ENCODE data around the gene MARVELD3.
"Not testable (repeated sequence)": the region's sequence is repeated elsewhere in the genome, so short reads cannot be mapped to it uniquely, and the experiment has no call there.

MARVELD3 gene

DNA sequence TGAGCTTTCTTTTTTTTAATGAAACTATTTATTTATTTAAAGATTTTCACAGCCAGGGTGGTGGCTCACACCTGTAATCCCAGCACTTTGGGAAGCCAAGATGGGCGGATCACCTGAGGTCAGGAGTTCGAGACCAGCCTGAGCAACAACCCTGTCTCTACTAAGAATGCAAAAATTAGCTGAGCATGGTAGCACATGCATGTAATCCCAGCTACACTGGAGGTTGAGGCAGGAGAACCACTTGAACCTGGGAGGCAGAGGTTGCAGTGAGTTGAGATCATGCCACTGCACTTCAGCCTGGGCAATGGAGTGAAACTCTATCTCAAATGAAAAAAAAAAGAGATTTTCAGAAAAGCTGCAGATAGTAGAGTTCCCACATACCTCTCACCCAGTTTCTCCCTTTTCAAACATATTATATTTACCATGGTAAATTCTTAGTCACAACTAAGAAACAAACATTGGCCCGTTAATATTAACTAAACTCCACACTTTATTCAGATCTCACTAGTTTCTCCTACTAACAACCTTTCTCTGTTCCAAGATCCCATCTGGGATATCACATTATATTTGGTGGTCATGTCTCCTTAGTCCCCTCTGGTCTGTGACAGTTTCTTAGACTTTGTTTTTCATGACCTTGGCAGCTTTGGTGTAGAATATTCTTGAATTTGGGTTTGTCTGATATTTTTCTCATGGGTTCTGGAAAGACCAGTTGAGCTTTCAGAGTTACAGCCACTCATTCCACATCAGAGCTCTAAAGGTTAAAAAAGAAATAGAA lies 41.3 kb upstream of the MARVELD3 start:
- Histone ChIP-seq H3K27me3 (ENCODE audit: insufficient read depth, low read length, poor library complexity, severe bottlenecking) (no peaks in the 10 kb centered on the region), H3K4me2 (ENCODE audit: low read depth, low read length, poor library complexity, severe bottlenecking) (no peak overlapping the region), H3K4me1 (ENCODE audit: insufficient read depth, low read length, poor library complexity, severe bottlenecking) (no peaks in the 10 kb centered on the region)

DNA sequence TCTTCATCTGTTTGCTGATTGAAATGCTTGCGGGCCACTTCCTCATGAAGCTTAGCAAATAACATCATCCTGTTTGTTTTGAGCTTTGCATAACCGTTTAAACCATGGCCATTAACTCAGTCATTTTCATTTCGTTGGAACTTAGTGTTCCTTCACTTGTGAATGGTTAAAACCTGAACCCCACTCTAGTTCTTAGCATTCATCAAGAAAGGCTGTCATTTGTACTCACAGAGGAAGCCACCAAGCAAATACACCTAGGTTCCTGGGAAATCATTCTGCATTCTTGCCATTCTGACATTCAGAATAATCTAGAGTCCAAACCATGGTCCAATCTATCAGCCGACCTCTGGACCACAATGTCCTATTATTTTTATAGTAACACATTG lies 40.7 kb upstream of the MARVELD3 start:
- no peaks in the 10 kb centered on the region for H3K36me3 ChIP-seq (ENCODE audit: insufficient read depth, low read length)
- no peak overlapping the region for H3K4me3 ChIP-seq (ENCODE audit: low read length, poor library complexity, severe bottlenecking)
- no peak overlapping the region for H3K4me2 ChIP-seq (ENCODE audit: low read depth, low read length, poor library complexity, severe bottlenecking)
- no peaks in the 10 kb centered on the region for H3K27me3 ChIP-seq (ENCODE audit: insufficient read depth, low read length, poor library complexity, severe bottlenecking)
- TF ChIP-seq, protein P1, sequence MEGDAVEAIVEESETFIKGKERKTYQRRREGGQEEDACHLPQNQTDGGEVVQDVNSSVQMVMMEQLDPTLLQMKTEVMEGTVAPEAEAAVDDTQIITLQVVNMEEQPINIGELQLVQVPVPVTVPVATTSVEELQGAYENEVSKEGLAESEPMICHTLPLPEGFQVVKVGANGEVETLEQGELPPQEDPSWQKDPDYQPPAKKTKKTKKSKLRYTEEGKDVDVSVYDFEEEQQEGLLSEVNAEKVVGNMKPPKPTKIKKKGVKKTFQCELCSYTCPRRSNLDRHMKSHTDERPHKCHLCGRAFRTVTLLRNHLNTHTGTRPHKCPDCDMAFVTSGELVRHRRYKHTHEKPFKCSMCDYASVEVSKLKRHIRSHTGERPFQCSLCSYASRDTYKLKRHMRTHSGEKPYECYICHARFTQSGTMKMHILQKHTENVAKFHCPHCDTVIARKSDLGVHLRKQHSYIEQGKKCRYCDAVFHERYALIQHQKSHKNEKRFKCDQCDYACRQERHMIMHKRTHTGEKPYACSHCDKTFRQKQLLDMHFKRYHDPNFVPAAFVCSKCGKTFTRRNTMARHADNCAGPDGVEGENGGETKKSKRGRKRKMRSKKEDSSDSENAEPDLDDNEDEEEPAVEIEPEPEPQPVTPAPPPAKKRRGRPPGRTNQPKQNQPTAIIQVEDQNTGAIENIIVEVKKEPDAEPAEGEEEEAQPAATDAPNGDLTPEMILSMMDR (conservative IDR thresholded peaks at IDR 0.05; ENCODE audit: low read length) = no peak
- TF ChIP-seq EZH2phosphoT487 (IDR thresholded peaks at IDR 0.05; ENCODE audit: borderline replicate concordance) = no peak
- H3K9me2 ChIP-seq (replicated peaks; ENCODE audit: low read depth, low read length) = no peaks in the 10 kb centered on the region
- no peaks in the 10 kb centered on the region for H3K4me1 ChIP-seq (ENCODE audit: insufficient read depth, low read length, poor library complexity, severe bottlenecking)
- no peaks in the 10 kb centered on the region for H4K20me1 ChIP-seq (ENCODE audit: insufficient read depth, low read length, poor library complexity, severe bottlenecking)
- no peaks in the 10 kb centered on the region for H3K9me3 ChIP-seq (ENCODE audit: insufficient read depth, low read depth, low read length)
- no peaks in the 10 kb centered on the region for H3K79me2 ChIP-seq (ENCODE audit: insufficient read depth, low read length)
- no peak overlapping the region for H3K9ac ChIP-seq (ENCODE audit: low read depth, low read length, poor library complexity, severe bottlenecking)
- H2AFZ ChIP-seq (ENCODE audit: low read length) = no peak overlapping the region
- H3F3A ChIP-seq (ENCODE audit: low read depth) = no peaks in the 10 kb centered on the region

More for the DNA sequence above, 41.3 kb upstream of the MARVELD3 start:
- no peaks in the 10 kb centered on the region for H3K9me3 ChIP-seq (ENCODE audit: insufficient read depth, low read depth, low read length)
- no peaks in the 10 kb centered on the region for H4K20me1 ChIP-seq (ENCODE audit: insufficient read depth, low read length, poor library complexity, severe bottlenecking)
- no peak overlapping the region for H3K4me3 ChIP-seq (ENCODE audit: low read length, poor library complexity, severe bottlenecking)
- no peak overlapping the region for H2AFZ ChIP-seq (ENCODE audit: low read length)
- no peaks in the 10 kb centered on the region for H3K36me3 ChIP-seq (ENCODE audit: insufficient read depth, low read length)
- H3K79me2 ChIP-seq (ENCODE audit: insufficient read depth, low read length) = no peaks in the 10 kb centered on the region
- H3K9ac ChIP-seq (ENCODE audit: low read depth, low read length, poor library complexity, severe bottlenecking) = no peak overlapping the region
- no peaks in the 10 kb centered on the region for H3F3A ChIP-seq (ENCODE audit: low read depth)
- TF ChIP-seq EZH2phosphoT487 (IDR thresholded peaks at IDR 0.05; ENCODE audit: borderline replicate concordance) = no peak
- TF ChIP-seq, protein P1 (conservative IDR thresholded peaks at IDR 0.05; ENCODE audit: low read length) = no peak
- H3K9me2 ChIP-seq (replicated peaks; ENCODE audit: low read depth, low read length) = no peaks in the 10 kb centered on the region

DNA sequence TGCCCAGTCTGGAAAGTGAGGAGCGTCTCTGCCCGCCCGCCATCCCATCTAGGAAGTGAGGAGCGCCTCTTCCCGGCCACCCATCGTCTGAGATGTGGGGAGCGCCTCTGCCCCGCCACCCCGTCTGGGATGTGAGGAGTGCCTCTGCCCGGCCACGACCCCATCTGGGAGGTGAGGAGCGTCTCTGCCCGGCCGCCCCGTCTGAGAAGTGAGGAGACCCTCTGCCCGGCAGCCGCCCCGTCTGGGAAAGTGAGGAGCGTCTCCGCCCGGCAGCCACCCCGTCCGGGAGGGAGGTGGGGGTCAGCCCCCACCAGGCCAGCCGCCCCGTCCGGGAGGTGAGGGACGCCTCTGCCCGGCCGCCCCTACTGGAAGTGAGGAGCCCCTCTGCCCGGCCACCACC lies 36.6 kb upstream of the MARVELD3 start:
- H3K9me3 ChIP-seq (ENCODE audit: insufficient read depth, low read depth, low read length); H3K27me3 ChIP-seq (ENCODE audit: insufficient read depth, low read length, poor library complexity, severe bottlenecking); H3K4me1 ChIP-seq (ENCODE audit: insufficient read depth, low read length, poor library complexity, severe bottlenecking): not testable (repeated sequence)

DNA sequence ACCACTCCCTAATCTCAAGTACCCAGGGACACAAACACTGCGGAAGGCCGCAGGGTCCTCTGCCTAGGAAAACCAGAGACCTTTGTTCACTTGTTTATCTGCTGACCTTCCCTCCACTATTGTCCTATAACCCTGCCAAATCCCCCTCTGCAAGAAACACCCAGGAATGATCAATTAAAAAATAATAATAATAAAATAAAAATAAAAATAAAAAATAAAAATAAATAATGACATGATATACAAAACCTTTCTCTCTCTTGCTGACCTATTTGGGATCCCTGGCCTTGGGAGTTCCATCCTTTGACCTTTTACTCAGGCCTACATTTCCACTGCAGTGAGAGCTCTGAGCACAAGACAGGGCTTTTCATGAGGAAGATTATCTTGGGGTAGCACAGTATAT lies 35.9 kb upstream of the MARVELD3 start:
- not testable (repeated sequence) for H3K4me1 ChIP-seq (ENCODE audit: insufficient read depth, low read length, poor library complexity, severe bottlenecking); H3K9me2 ChIP-seq (replicated peaks; ENCODE audit: low read depth, low read length); H3F3A ChIP-seq (ENCODE audit: low read depth); H3K79me2 ChIP-seq (ENCODE audit: insufficient read depth, low read length); H3K4me3 ChIP-seq (ENCODE audit: low read length, poor library complexity, severe bottlenecking); H3K36me3 ChIP-seq (ENCODE audit: insufficient read depth, low read length); H3K9me3 ChIP-seq (ENCODE audit: insufficient read depth, low read depth, low read length); H2AFZ ChIP-seq (ENCODE audit: low read length); H3K27me3 ChIP-seq (ENCODE audit: insufficient read depth, low read length, poor library complexity, severe bottlenecking); H3K9ac ChIP-seq (ENCODE audit: low read depth, low read length, poor library complexity, severe bottlenecking); H3K4me2 ChIP-seq (ENCODE audit: low read depth, low read length, poor library complexity, severe bottlenecking); H4K20me1 ChIP-seq (ENCODE audit: insufficient read depth, low read length, poor library complexity, severe bottlenecking)

More for the DNA sequence above, 36.6 kb upstream of the MARVELD3 start:
- not testable (repeated sequence) for H4K20me1 ChIP-seq (ENCODE audit: insufficient read depth, low read length, poor library complexity, severe bottlenecking); H3K9me2 ChIP-seq (replicated peaks; ENCODE audit: low read depth, low read length); H2AFZ ChIP-seq (ENCODE audit: low read length); H3K9ac ChIP-seq (ENCODE audit: low read depth, low read length, poor library complexity, severe bottlenecking); H3K4me2 ChIP-seq (ENCODE audit: low read depth, low read length, poor library complexity, severe bottlenecking); H3K4me3 ChIP-seq (ENCODE audit: low read length, poor library complexity, severe bottlenecking); H3K79me2 ChIP-seq (ENCODE audit: insufficient read depth, low read length); H3F3A ChIP-seq (ENCODE audit: low read depth); H3K36me3 ChIP-seq (ENCODE audit: insufficient read depth, low read length)

All from Loucy (cell line).